K562 (cell line): ENCODE measurements around the gene PRXL2B. TPM values are rescaled to one million over a fixed set of nuclear protein-coding genes. Genes with fewer than 3 reads are reported as not detected.

Experiments
- ATF6 ChIP-seq: sonication (generic); formaldehyde crosslinking; IDR thresholded peaks from 2 replicates; pipeline ENCODE4 v1.4.0; 2020; ENCODE audit warnings: mild to moderate bottlenecking, missing genetic modification reagents
- CHD4 ChIP-seq: fragments of 200-600 bp; sonication (generic); IDR thresholded peaks from 3 replicates; pipeline ENCODE4 v1.6.1; 2012; ENCODE audit warnings: low read depth, mild to moderate bottlenecking, mixed read lengths, low read length, inconsistent platforms; ENCODE audit not compliant: insufficient read depth, insufficient replicate concordance, poor library complexity, severe bottlenecking
- HOMEZ ChIP-seq: fragments of 250-450 bp; sonication (Bioruptor Pico); IDR thresholded peaks from 2 replicates; pipeline ENCODE4 v1.4.0; 2020; ENCODE audit warnings: mild to moderate bottlenecking, moderate library complexity
- ID3 ChIP-seq, 2 experiments: fragments of 250-450 bp in 1 of 2; fragments of 450-650 bp in 1 of 2; sonication (Bioruptor Pico) in 1 of 2; IDR thresholded peaks; 2 replicates each; pipeline versions ENCODE4 v1.6.1 to v1.8.0; 2016 to 2021; ENCODE audit warnings: mild to moderate bottlenecking in 2 of 2, moderate library complexity in 2 of 2, missing compliant biosample characterization in 1 of 2, missing genetic modification characterization in 1 of 2
- JUN ChIP-seq, 2 experiments: sonication (generic) in 1 of 2; formaldehyde crosslinking in 1 of 2; IDR thresholded peaks; 2 replicates each; pipeline versions ENCODE4 v1.6.1 to v1.8.0; 2012 to 2022; ENCODE audit warnings: borderline replicate concordance in 2 of 2, mild to moderate bottlenecking in 2 of 2, improper control_type of control experiment in 1 of 2, low read depth in 1 of 2, low read length in 1 of 2, missing genetic modification reagents in 1 of 2
- JUND ChIP-seq, 2 experiments: IDR thresholded peaks; 2 replicates in 1 of 2; 3 replicates in 1 of 2; pipeline ENCODE4 v1.6.1; 2011; ENCODE audit warnings: borderline replicate concordance in 2 of 2, low read depth in 2 of 2, low read length in 2 of 2, improper control_type of control experiment in 1 of 2, missing biosample characterization in 1 of 2, missing genetic modification characterization in 1 of 2, missing genetic modification reagents in 1 of 2
- KAT8 ChIP-seq: fragments of 450-650 bp; IDR thresholded peaks from 2 replicates; pipeline ENCODE4 v1.6.1; 2016; ENCODE audit warnings: low read depth, mild to moderate bottlenecking
- MCM2 ChIP-seq: fragments of 450-650 bp; IDR thresholded peaks from 2 replicates; pipeline ENCODE4 v1.6.1; 2017; ENCODE audit warnings: low read depth, mild to moderate bottlenecking
- MYNN ChIP-seq, 2 experiments: sonication (generic); formaldehyde crosslinking in 1 of 2; IDR thresholded peaks; 2 replicates each; pipeline versions ENCODE4 v1.5.0 to v1.6.1; 2016 to 2020; ENCODE audit warnings: antibody characterized with exemption in 1 of 2, missing genetic modification reagents in 1 of 2
- RB1 ChIP-seq: fragments of 450-650 bp; IDR thresholded peaks from 2 replicates; pipeline ENCODE4 v1.6.1; 2017; ENCODE audit warnings: low read depth, mild to moderate bottlenecking
- SMARCE1 ChIP-seq: fragments of 450-650 bp; IDR thresholded peaks from 2 replicates; pipeline ENCODE4 v1.7.1; 2016; ENCODE audit warnings: mild to moderate bottlenecking
- UBTF ChIP-seq, 2 experiments: IDR thresholded peaks; 2 replicates each; pipeline ENCODE4 v1.6.1; 2012; ENCODE audit warnings: improper control_type of control experiment in 2 of 2, low read depth in 2 of 2, low read length in 2 of 2, borderline replicate concordance in 1 of 2
- ZNF280B ChIP-seq: fragments of 250-450 bp; sonication (Bioruptor Pico); IDR thresholded peaks from 2 replicates; pipeline ENCODE4 v1.5.1; 2021; ENCODE audit warnings: mild to moderate bottlenecking
- ZNF780A ChIP-seq: fragments of 250-450 bp; sonication (Bioruptor Pico); IDR thresholded peaks from 2 replicates; pipeline ENCODE4 v1.5.0; 2021; ENCODE audit warnings: mild to moderate bottlenecking
- polyA plus RNA-seq, 8 experiments: library from polyadenylated mRNA; depleted of rRNA in 4 of 8; stranded (reverse) in 5 of 8; unstranded in 3 of 8; fragments of >200 nt; fragmentation: Nextera tagmentation in 2 of 8; fragmentation: Illumina TruSeq in 1 of 8; extraction: Ambion mirVana in 2 of 8; extraction: Trizol in 1 of 8; gene quantifications; 2 replicates each; pipeline versions ENCODE4 v1.2.1 to v1.2.3, GENCODE V29; 2011 to 2014; ENCODE audit warnings: inconsistent platforms in 1 of 8, missing spikeins in 1 of 8
- total RNA-seq, 7 experiments: library from RNA; depleted of rRNA in 6 of 7; stranded (reverse); fragments of >200 nt in 6 of 7; fragmentation: Illumina TruSeq in 2 of 7; extraction: Trizol in 2 of 7; gene quantifications; 2 replicates each; pipeline versions ENCODE4 v1.2.1 to v1.2.3, GENCODE V29; 2011 to 2021; ENCODE audit warnings: low replicate concordance in 1 of 7

PRXL2B gene
- total and polyA plus RNA-seq, 9 of the 15 experiments (the other 6 are each of a cell fraction or from before 2014, with no cell fraction given): 0.99 to 25.3 (median 11.8) TPM

- TF ChIP-seq JUND (IDR thresholded peaks at IDR 0.05; ENCODE audit: borderline replicate concordance, low read depth, low read length) (0 out of 2 replicates have a peak, but pooled peaks have one; percentile 12), JUND (tag; IDR thresholded peaks at IDR 0.05; ENCODE audit: borderline replicate concordance, low read depth, low read length) (no peak; the same call in 2 of the 3 replicates), ZNF280B (CRISPR knock-in tag) (no peak), MYNN (IDR thresholded peaks at IDR 0.05) (peak; percentile 90), MYNN (CRISPR knock-in tag; IDR thresholded peaks at IDR 0.05) (no peak), CHD4 (no peak), RB1 (peak; percentile 53; the same call in 1 of the 2 replicates), SMARCE1 (no peak), KAT8 (no peak), MCM2 (no peak), ZNF780A (CRISPR knock-in tag) (no peak), UBTF (IDR thresholded peaks at IDR 0.05; ENCODE audit: borderline replicate concordance in 1 of 2, low read depth in 2 of 2, low read length in 2 of 2) (no peak), JUN (IDR thresholded peaks at IDR 0.05; ENCODE audit: borderline replicate concordance, low read depth, low read length) (0 out of 2 replicates have a peak, but pooled peaks have one; percentile 20), JUN (CRISPR knock-in tag; IDR thresholded peaks at IDR 0.05; ENCODE audit: borderline replicate concordance) (no peak), ID3 (CRISPR knock-in tag; IDR thresholded peaks at IDR 0.05) (no peak), ID3 (tag; IDR thresholded peaks at IDR 0.05) (no peak), ATF6 (0 out of 2 replicates have a peak, but pooled peaks have one; percentile 80), HOMEZ (CRISPR knock-in tag) (no peak)
These were observed 38.4 kb upstream of the PRXL2B start (continued) for GRCh38 chr1:2548068-2548589.
